HCEC 1CT (cell line): ENCODE results near the gene KIAA1586.
"Not testable (repeated sequence)": the region's sequence is repeated elsewhere in the genome, so short reads cannot be mapped to it uniquely, and the experiment has no call there.

Experiments used
- DNase-seq: peaks from one replicate; pipeline ENCODE4 v3.0.0-alpha.2; 2017

The KIAA1586 gene

DNA sequence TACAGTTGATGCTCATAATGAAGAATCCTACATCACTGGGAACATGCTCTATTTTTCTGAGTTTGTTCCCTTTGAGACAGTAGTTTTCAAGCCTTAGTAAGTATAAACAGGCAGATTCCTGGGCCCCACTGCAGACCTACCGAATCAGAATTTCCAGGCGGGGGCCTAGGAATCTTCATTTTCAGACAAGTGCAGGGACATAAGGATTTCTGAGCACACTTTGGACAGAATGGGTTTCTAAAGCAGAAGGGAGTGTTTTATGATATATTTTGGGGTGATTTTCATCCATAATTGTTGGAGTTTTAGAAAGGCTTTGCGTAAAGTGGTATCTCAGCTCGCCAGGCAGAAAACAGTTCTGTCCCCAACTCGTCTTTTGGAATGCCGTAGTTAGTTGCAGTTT, 1.4 kb downstream of the KIAA1586 start:
- not testable (repeated sequence) for DNase-seq

DNA sequence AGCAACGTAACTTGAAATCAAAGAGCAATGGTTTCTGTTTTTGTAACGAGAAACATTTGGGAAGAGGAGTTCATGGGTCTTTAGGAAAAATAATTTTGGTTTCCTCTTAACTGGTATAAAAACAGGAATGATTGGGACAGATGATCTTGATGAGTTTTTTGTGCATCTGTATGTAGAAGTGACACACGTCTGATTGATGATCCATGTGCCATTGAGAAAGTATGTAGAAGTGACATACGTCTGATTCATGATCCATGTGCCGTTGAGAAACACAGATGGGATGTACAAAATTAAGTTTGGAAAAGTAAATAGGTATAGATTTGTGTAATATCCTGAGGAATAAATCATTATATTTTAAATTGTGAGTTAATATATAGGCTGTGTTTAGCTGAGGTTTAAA, 2.1 kb downstream of the KIAA1586 start:
- peak; percentile 12 for DNase-seq

DNA sequence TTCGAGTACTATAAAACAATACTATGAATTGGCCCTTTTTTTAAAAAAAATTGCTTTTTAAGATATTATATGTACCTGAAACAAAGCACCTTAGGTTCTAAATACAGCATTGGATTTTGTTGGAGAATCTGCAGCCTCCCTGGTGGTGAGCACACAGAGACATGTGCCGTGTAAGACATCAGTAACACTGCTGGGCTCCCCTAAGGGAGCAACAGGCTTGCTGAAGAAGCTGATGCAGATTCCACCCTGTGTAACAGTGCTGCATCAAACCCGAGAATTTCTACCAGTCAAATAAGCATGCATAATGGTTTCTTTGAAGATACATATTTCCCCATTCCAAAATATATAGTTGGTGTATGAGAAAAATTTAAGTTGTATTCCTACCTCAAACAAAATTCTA, 17.4 kb downstream of the KIAA1586 start:
- no peak for DNase-seq

DNA sequence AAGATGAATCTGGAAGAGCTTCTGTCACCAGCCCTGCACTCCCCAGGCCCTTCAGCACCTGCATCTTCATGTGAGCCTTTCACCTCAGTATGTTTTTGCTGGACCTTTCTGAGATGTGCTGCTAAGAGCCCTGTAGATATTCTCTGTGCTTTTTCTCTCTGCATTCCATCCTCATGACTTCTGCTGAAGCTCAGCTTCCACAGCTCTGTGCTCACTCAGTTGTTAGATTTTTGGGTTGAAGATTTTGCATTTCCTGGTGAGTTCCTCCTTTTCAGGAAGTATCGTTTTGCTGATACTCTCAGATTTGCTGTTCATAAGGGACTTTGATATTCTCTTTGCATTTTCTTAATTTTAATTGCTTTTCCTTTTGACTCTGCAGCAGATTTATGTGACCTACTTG, 18.3 kb downstream of the KIAA1586 start:
- DNase-seq = peak; percentile 8

DNA sequence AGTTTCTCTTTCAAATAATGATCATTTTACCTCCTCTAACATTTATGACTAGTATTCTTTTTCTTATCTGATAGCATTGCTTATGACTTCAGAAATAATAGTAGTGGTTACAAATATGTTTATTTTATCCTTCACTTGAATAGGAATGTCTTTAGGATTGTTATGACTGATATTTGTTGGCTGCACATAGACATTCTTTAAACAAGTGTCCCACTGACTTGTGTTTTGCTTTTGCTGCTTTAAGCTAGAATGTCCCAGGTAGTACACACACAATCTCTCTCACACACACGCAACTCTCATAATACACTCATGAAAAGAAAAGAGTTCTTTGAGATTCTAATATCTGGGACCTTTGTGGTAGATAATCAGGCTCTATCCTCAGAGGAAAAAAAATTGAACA, 21.6 kb downstream of the KIAA1586 start:
- DNase-seq = no peak

DNA sequence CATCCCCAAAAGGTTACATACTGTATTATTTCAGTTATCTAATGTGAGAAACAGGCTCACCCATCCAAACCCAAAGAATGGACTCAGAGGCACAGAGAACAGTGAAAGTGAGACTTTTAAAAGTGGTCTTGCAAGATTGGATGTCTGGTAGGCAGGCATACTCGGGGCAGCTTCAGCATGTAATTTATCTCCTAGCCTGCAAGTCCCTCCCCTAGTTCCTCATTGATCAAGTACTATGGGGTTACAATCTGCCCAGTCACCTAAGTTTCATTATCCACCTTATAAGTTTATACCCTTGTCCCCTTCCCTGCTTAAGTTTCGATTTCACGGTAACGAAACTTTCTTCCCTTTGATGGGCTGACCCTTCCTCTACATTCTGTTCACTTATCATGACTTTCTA, 22.7 kb downstream of the KIAA1586 start:
- DNase-seq = no peak

DNA sequence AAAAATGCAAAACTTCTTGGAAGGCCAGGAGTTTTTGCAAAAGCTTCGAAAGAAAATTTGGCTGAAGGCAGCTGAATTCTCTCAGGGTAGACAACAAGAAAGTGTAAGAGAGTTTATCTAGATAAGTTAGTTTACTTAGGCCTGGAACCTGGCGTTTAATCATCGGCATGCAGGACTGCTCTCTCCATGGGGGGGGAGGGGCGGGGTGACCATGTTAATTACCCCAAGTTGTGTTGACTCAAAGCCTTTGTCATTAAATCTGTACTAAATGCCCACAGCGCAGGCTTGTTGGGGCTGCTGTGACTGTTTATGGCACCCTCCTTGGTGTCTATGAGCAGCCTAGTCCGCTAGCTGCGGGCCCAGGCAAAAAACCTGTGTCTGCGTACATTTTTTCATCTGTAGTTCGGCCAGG, 23.4 kb downstream of the KIAA1586 start:
- DNase-seq = no peak

DNA sequence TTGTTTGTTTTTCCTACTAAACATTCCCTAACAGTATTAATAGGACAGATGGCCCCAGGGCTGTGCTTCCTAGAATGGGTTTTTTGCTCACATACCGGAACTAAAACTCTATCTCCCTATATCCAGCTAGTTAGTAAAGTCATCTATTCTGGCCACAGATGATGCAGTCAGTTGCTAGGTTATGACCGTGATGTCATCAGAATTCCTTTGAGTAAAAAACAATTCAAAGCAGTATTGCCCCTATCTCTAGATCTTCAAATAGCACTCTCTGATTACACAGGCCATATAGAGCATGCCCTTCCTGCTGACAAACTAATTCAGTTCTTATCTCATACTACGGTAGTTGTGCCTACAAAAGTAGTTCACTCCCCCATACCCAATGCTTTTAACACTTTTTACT, 25.6 kb downstream of the KIAA1586 start:
- no peak for DNase-seq

DNA sequence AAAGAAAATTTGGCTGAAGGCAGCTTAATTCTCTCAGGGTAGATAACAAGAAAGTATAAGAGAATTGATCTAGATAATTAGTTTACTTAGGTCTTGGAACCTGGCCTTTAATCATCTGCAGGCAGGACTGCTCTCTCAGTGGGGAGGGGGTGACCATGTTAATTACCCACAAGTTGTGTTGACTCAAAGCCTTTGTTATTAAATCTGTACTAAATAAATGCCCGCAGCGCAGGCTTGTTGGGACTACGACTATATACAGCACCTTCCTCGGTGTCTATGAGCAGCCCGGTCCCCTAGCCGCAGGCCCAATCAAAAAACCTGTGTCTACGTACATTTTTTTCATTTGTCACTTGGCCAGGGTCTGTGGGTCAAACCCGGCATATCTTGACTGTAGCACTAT, 27.9 kb downstream of the KIAA1586 start:
- no peak for DNase-seq

DNA sequence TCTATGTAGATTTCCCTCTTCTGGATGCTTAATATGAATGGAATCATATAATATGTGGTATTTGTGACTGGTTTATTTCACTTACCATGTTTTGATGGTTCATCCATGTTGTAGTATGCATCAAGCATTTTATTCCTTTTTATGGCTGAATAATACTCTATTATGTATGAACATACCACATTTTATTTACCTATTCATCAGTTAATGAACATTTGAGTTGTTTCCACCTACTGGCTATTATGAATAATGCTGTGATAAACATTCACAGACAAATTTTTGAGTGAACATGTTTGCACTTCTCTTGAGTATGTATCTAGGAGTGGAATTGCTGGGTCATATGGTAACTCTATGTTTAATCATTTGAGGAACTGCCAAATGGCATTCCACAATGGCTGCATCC, 28.6 kb downstream of the KIAA1586 start:
- no peak for DNase-seq

DNA sequence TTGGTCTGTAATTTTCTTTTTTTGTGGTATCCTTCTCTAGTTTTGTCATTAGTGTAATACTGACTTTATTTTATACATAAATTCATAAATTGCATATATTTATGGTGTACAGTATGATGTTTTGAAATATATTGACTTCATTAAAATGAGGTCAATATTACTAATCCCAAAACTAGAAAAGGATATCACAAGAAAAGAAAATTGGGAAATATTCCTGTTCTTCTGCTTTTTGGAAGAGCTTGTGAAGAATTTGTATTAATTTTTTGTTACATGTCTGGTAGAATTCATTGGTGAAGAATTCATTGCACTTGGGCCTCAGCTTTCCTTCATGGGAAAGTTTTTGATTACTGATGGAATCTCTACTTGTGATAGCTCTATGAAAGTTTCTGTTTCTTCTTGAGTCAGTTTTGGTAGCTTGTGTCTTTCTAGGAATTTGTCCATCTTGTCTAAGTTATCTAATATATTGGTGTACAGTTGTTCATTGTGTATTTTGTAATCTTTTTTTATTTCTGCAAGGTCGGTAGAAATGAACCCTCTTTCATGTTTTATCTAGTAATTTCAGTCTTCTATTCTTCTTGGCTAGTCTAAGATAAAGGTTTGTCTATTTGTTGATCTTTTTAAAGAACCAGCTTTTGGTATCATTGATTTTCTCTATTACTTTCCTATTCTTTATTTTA, 32.2 kb downstream of the KIAA1586 start:
- DNase-seq = no peak

DNA sequence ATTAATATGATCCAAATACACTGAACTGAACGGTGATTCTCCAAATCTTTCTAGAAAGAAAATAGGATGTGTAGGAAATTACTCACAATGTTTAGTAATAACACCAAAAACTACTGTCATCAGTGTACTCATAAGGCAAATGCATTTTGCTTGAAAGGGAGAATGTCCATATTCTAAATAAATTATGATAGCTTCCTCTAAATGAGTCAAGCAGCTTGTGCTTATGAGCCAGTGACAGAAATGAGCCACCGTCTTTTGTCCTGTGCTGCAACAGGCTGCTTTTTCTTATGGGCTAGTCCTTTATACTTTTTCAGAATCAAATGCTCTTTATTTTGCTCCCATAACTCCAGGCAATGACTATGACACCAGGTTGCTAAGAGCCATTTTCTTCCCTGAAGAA, 39.0 kb downstream of the KIAA1586 start:
- DNase-seq = peak; percentile 12

DNA sequence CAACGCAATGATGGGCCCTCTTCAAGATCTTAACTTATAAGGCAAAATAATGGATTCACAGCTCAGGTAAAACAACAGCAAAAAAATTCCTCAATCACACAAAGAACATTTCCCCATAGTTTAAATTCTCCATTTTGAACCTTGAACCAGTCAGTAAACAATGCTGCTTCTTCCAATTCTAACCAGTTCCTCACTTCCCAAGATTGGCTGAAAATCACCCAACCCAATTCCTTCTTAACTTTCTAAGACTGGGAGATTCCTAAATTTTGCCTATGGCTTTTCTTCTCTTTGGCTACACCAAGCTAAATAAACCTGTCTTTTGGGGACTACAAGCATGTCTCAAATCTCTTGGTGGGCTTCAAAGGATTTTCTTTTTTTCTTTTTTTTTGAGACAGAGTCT, 40.4 kb downstream of the KIAA1586 start:
- DNase-seq = no peak

DNA sequence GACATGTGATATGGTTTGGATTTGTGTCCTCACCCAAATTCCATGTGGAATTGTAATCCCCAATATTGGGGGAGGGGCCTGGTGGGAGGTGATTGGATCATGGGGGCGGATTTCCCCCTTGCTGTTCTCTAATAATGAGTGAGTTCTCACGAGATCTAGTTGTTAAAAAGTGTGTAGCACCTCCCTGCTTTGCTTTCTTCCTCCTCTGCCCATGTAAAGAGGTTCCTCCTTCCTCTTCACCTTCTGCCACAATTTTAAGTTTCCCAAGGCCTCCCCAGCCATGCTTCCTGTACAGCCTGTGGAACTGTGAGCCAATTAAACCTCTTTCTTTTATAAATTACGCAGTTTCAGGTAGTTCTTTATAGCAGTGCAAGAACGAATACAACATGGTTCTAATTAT, 41.4 kb downstream of the KIAA1586 start:
- DNase-seq = no peak

DNA sequence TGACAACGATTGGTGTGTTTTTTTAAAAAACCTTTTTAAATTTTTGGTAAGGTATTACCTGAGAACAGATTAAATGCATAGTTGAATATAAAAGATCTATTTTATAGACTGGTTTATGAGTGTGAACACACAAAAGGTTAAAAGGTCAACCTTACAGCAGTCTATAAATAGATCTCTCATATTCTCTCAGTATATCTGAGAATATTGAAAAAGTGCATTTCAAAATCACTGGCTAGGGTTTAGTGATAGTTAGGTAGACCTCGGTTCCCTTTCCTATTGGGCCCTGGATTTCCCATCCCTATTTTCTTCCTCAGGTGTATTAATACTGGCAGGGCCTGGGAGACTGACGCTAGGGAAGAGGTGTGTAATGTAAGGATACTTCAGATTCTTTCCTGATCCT, 42.8 kb downstream of the KIAA1586 start:
- DNase-seq = no peak

DNA sequence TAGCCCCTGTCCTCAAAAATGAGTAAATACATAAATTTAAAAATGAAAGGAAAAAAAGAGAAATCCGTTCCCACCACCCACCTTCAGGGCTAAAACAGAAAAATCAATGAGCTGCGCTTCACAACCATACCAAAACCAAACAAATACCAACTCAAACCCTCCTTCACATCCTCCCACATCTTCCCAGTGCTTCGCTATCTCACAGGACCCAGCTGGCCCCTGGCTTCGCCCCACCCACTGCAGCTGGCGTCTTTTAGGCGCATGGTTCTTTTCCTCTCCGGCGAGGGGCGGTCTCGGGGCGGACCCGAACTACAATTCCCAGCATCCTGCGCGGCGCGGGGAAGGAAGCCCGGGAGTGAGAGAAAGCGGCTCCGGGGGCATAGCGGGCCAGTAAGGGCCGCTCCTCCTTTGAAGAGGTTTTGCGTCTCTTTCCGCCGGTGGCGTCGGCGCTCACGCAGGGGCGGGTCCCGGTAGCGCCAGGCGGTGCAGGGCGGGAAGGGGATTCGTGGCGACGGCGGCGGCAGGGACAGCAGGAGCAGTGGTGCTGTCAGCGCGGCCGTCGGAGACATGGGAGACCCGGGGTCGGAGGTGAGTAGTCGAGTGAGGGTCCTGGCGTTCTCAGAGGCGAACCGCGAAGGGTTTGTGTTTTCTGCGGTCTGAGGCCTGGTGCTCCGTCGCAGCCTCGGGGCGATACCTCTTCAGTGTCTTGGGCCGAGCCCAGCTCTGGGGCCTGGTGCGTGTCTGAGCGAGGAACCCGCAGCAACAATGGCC, 43.4 kb downstream of the KIAA1586 start, which contains the start of gene ZNF451:
ZNF451 (plus strand) TSS at position 502 of the 771 bp plus-strand sequence; CDS start at position 568, 66 bp downstream.
- DNase-seq = peak; percentile 98

DNA sequence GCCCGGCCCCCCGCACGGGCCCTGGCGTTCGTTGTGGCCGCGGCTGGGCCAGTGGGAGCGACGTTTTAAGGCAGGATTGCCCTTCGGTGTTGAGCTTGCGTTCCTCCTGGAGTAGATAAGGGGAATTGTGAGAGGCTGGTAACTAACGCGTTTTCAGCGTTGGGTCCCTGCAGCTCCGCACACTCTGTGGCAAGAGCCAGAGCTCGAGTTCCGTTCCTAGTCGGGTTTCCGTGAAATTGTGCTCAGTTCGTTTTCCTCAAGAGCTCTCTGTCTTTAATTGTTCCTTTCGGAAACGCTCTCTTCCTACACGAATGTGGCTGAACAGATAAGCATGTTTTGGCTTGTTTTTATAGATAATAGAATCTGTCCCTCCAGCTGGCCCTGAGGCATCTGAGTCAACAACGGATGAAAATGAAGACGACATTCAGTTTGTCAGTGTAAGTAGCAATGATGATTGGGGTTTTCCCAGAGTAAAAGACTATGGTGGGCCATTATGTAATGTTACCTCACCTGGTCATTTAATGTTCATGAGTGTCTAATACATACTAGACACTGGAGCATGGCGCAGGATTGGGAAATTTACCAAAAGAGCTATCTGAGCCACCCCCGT, 44.1 kb downstream of the KIAA1586 start:
- DNase-seq = not testable (repeated sequence)

DNA sequence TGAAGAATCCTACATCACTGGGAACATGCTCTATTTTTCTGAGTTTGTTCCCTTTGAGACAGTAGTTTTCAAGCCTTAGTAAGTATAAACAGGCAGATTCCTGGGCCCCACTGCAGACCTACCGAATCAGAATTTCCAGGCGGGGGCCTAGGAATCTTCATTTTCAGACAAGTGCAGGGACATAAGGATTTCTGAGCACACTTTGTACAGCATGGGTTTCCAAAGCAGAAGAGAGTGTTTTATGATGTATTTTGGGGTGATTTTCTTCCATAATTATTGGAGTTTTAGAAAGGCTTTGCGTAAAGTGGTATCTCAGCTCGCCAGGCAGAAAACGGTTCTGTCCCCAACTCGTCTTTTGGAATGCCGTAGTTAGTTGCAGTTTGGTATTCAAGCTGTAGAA, 44.9 kb downstream of the KIAA1586 start:
- not testable (repeated sequence) for DNase-seq

DNA sequence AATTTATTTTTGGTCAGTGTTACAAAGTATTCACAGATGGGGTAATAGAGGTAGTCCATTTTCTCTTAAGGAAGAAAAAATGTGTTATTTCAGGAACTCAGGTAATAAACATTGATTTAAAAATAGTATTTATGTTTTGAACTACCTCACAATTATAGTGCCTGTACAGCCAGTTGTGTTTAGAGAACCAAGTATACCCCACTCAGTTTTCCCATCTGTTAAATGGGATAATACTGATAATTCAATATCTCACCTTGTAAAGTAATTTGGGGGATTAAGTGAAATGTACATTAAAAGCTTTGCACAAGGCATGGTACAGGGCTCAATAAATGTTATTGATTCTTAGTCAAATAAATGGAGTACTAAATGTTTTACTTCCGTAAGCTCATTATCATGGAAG, 48.2 kb downstream of the KIAA1586 start:
- no peak for DNase-seq

DNA sequence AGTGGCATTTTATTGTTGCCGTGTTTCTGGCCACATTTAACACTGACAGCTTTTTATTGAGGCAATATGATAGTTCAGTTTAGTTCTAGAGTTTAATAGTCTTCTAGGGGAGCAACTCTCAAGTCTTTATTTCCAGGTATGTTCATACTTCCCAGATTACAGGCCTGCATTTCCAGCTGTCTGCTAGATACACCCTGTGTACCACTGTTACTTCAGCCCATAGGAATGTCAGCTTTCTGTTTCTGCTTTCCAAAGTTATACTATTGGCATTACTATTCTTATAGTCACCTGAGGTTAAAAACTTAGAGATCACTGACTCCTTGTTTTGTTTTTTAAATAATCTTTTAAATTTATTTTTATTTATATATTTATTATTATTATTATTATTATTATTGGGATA, 51.1 kb downstream of the KIAA1586 start:
- no peak for DNase-seq

DNA sequence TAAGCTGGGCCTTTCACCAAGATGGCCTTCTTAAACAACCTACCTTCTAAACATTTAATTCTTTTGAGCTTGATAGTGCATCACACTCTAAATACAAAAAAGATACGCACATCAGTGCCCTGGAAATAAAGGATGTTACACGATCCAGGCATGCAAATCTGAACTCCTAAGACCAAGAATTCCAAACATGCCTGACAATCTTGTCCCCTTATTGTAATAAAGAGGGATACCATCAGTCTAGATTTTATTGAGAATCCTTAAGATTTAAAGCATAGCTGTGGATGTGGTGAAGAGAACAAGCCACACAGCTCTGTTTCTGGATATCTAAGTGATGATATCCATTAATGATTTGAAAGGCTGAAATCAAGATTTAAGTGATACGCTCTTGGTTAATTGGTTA, 56.5 kb downstream of the KIAA1586 start:
- DNase-seq = no peak

DNA sequence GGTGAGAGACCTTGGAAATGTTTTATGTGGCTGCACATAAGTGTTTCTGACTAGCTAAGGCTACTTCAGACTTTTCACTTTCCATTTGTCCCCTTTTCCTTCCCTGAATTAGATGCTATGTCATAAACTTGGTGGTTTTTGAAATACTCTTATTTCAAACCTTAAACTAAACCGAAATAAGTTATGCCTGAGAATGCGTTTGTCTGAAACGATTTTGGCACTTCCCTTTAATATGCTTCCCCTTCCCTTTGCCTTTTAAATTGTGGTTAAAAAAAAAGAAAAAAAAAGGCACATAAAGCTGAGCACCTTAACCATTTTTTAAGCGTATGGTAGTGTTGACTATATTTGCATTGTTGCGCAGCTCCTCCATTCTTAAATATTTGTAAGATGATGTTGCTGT, 57.8 kb downstream of the KIAA1586 start:
- no peak for DNase-seq
